NCI-H526 (cell line): ENCODE results near the gene CCDC197.
A peak's percentile ranks its signal among the peaks of the same experiment; 100 is the strongest.

Source experiments
- DNase-seq, 2 experiments: peaks; one replicate each; lab custom pipeline; 2025; lab: John Stamatoyannopoulos, UW

Gene CCDC197

DNA sequence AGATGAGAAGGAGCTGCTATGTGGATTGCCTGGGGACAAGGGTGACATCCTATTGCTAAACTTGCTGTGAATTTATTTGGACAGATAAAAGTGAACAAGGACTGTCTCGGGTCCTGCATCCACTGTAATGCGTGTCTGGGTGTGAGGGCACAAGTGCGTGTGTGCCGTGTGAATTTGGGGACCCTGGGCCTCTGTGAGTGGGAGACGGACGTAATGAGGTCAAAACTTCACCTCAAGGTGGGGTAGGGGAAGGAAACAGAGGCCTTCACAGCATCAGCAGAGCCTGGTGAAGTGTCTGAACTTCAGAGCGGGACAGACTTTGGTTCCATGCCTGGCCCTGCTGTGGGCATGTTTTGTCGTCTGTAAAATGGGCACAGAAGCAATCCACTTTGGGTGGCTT, 35.5 kb upstream of the CCDC197 start:
- DNase-seq, result no peak

DNA sequence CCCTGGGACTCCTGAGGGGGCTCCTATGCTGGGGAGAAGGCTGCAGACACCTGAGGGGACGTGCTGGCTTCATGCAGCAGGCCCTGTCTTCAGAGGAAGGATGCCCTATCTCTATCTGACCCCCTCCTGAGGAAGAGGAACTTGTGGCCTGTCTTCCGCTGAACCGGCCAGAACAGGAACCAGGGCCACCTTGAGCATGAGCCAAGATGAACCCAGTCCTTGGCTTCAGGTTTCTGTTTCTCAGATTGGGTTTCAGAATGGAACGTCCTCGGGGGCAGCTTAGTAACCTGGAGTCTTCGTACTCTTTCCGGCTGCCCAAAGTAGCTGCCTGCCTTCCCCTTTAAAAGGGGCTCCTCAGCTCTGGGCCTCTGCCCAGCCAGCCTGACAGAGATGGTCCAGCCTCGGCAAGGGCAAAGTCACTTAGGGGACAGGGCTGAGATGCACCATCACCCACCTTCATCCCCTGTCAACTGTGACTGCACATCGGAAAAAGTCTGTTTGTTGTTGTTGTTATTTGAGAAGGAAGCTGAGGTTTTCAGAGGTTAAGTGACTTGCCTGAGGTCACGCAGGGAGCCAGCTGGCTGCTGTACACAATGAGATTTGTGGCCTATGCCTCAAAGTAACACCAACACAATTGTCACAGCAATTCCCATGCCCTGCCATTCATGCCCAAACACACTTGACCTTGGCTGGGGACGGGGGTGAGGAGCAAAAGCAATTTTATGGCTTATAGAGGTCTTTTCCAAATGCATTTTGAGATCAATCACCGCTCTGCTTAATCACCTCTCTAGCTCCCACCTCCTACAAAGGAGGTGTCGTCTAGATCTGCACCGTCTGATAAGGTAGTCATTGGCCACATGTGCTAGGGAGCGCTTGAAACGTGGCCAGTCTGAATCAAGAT, 34.1 kb upstream of the CCDC197 start:
- no peak for DNase-seq

DNA sequence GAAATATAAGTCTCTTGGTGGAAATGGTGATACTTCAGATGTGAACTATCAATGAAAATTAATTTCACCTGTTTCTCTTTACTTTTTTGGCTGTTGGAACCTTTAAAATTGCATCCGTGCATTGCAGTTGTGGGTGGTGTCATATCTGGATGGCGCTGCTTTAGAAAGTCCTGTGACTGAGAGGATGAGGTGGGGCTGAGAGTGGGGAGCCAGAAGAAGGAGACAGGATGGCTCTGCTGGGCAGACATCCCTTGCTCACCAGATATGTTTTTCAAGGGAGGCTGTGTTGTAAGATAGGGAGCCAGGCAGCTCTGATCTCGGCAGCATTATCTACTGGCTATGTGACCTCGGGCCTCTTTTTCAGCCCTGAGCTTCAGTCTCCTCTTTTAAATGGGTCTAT, 33.4 kb upstream of the CCDC197 start:
- no peak for DNase-seq

DNA sequence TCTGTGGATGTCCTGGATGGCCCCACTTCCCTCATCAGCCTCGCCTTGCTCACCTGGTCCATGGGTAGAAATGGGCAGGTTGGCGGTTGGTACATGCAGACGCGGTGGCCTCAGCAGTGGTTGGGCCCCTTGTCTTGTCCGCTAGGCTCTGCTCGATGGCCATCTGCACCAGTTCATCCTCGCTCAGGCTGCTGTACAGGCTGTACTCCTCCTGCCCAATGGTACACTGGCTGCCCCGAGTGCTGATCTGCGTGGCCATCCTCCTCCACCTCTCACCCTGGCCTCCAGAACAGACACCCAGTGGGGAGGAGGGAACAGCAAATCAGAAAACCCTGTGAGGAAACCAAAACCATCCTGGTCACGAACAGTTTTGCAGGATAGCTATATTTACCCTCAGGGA, 32.8 kb upstream of the CCDC197 start:
- no peak for DNase-seq

DNA sequence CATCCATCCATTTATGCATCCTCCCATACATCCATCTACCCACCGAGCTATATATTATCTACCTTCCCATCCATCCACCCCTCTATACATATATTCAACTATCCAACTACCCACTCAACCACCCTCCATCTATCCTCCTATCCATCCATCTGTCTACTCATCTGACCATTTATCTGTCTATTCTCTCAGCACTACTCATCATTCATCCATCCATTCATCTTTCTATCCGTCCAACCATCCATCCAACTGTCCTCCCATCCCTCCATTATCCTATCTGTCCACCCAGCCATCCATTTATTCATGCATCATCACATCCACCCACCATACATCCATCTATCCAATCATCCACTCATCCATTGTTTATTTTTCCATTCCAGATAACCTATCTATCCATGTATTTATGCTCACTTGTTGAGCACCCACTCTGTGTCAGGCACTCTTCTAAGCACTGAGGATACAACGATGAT, 32.2 kb upstream of the CCDC197 start:
- no peak for DNase-seq

DNA sequence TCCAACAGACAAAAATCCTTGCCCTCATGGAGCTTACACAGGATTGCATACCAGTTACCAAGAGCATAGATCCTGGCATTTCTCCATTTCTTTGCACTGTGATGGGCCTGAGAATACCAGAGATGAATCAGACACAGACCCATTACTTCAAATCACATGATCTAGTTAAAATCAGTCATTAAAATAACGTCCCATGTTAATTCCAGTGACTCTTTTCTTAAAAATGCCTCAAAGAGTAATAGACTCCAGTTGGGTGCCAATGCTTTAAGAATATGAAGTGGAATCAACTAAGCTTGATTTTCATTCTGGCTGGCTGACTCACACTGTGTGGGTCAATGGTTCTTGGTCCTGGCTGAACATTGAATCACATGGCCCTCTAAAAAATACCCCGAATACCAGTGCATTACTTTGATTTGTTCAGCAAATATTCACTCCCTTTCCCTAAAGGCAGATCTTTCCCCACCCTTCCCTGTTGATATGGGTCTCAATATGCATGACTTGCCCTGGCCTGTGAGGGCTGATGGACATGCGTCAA, 31.7 kb upstream of the CCDC197 start:
- DNase-seq, result no peak

DNA sequence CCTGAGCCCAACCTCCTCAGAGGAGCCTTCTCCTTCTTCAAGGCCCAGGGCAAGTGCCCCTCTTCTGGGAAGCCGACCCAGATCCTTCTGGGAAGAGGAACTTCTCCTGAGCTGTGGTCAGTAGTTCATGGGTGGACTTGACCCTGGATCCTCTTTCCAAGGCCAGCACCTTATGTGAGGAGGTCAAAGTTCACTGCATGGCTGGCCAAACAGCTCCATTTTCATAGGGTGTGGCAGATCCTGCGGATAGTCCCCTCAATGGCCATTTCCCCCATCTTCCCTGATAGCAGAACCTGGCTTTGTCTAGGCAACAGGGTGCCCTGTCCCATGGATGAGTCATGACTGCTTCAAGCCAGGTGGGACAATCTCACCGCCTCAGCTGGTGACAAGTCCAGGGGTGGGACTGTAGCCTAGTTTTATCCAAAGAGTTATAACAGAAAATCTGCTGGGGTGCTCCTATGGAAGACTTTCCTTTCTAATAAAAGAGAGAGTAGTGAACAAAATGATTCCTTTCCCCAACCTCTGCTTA, 31.1 kb upstream of the CCDC197 start:
- DNase-seq, result no peak

DNA sequence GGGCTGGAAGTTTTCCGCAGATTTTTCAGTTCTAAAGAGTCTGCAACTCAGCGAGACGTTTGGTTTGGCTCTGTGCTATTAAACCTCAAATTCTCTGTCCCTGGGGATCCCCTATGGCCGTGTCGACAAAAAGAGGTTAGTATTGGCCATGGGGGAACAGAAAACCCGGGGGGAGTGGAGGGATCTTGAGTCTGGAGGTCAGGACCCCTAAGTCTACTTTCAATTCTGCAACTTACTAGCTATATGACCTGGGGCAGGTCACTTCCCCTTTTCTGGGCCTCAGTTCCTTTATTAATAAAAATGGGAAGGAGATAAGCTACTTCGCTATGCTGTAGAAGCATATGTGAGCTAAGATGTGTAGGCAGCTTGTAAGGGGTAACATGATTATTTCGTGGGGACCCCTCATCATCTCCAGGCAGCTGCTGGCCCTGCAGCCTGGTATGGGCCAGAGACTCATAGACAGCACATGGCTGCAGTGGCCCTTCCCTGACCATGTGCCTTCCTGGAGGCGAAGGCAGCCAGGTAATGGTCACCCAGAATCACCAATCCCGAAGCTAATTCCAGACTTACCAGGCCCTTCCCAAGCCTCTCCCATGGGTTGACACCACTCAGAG, 29.4 kb upstream of the CCDC197 start:
- DNase-seq, result no peak

DNA sequence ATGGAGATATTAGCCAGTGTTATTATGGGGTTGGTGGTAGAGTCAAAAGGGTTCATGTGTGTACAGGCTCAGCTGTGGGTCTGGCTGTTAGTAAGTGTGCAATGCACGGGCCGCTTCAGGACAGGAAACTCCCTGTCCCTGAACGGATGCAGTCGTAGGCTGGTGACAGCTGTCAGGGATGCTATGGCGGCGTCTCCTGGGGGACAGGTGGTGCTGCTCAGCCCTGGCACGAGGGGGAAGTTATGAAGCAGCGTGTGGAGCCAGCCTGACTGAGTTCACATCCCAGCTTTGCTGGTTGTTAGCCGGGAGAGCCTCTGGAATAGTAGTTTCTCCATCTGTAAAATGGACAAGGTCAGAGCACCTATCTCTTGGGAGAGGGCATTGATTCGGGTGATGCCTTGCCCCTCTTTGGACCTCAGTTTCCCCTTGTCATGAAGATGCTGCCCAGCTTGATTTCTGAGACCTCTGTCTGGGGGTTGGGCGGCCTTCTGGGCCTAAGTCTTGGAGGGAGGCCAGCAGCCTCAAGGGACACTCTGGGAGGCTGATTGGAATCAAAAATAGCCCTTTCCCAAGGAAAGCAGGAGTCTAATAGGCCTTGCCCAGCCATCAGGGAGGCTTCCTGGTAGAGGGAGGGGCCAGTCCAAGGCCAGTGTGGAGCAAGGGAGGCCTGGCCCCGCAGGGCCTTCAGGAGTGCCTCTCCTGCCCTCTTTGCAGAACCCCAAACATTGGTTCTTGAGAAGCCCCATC, 27.8 kb upstream of the CCDC197 start:
- DNase-seq, result no peak

DNA sequence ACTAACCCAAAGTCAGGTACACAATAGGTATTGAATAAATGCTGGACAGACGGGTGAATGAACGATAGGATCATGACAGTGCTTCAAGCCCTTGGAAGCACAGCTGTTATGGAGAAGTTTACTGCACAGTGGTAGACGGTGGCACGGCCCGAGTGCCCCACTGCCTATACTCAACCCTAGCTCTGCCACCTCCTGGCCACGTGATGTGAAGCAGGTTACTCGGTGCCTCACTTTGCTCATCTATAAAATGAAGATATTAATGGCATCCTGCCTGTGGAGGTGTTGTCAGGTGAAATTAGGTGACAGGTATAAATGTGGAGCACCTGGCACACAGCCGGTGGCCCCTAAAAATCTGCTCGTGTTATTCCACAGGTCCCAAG, 26.5 kb upstream of the CCDC197 start:
- peak in 1 of 2 experiments; percentile 41 for DNase-seq

DNA sequence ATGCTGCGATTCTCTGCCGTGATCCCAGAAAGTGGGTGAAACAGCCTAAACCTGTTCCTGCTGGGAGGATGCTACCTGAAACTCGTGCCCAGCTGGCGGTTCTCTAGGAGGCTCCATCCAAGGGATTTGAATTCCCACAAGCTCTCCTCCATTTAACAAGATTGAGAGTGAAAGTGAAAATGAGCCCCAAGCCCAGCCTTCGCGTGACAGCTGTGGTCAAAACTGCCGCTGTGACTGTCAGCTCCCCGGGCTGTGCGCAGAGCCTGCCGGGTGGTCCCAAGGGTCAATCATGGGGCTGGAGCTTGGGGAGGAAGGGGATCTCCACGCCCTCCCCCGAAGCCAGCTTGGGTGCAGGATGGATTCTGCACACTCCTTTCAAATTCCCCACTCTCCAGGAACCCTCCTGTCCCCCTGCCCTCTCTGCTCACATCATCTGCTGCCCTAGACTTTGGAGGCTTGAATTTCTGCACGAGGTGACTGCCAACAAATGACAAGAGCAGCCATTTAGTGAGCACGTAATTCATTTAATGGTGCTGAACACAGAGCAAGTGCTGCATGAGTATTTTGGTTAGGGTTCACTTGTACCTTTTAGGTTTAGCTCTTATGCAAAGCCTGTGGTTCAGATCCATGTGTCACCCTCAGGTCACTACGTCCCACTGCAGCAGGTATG, 26.0 kb upstream of the CCDC197 start:
- DNase-seq, result peak in 1 of 2 experiments; percentile 48

DNA sequence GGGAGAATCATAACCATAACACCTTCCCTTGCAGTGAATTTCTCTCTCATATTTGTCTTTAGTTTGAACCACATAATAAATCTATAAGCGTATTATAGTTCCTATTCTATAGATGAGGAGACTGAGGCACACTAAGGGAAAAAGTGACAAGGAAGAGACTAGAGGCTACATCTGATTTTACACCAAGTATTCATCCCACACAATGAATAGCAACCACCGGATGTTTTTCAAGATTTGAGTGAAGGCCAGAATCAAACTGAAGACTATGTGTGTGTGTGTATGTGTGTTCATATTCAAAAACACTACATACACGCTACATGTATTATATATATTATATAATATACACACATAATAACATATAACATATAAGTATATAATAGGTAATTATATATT, 25.5 kb upstream of the CCDC197 start:
- no peak for DNase-seq

DNA sequence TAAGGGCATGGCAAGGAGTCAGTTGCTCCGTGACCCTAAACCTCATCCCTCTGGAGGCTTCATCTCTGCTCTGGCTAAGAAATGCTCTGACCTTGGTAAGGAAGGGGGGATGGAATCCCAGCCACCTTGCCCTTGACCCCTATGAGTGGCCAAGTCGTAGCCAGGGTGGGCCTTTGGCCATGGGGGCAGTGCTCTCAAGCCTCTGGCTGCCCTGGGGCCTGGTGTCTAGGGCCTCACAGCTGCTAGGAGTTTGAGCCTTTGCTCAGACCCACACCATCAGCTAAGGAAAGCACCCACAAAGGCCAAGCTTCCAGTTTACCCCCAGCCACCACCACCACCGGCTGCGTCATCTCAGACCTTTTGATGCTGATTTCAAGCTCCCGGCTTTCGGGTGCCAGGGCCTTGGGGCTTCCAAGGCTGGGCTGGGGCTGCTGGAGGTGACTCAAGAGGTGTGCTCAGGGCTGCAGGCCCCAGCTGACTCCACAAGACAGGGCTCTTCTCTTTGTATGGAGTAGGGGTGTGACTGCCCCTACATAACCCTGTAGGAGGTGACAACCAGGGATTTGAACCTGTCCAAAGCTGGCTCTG, 24.4 kb upstream of the CCDC197 start:
- DNase-seq, result no peak

DNA sequence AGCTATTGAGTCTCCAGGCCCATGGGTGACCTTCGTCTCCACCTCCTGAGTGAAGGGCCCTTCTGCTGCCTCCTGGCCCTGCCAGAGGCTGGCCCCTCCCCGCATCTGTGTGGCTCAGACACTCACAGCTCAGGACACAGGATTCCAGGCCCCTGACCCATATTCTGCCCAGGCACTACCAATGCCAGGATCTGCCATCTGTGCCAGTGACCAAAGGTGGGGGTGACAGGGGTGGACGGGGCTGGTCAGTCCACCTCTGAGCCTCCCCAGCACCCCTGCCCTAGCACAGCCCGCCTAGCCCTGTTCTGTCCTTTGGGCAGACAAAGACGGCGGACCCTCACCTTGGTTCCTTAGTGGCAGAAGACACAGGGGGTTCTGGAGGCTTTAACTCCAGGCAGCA, 23.5 kb upstream of the CCDC197 start:
- no peak for DNase-seq

DNA sequence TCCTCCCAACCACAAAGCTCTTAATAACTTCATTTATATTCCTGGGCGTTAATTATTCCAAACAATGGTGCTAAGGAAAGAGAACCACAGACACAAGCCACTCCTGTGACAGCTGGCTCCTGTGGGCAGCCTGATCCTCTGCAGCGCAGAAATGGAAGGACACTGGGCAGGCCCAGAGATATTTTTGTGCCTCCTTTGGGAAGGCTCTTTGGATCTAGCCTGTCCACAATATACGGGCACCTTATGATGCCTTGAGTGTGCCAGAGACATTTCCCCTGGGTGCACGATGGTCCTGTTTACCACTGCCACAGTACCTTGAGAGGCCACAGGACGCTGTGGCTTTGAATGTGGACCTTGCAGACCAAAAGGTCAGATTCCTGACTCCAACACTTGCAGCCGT, 22.8 kb upstream of the CCDC197 start:
- DNase-seq, result no peak

DNA sequence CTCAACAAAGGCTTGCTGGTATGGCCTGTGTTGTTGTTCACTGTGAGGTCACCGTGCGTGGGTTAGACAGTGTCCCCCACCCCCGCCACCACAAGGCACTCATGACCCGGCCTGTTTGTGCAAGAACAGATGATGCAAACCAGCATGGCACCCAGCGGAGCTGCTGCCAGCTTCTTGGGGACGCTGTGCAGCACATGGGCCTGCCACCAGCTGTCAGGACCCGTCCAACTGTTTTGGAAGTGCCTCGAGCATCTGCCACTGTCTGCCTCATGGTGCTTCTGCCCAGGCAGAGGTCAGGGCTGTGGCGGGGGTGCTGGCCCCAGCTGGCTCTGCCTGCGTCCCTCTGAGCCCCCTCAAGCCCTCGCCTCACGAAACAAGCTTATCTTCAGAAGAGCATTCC, 22.3 kb upstream of the CCDC197 start:
- DNase-seq, result no peak

DNA sequence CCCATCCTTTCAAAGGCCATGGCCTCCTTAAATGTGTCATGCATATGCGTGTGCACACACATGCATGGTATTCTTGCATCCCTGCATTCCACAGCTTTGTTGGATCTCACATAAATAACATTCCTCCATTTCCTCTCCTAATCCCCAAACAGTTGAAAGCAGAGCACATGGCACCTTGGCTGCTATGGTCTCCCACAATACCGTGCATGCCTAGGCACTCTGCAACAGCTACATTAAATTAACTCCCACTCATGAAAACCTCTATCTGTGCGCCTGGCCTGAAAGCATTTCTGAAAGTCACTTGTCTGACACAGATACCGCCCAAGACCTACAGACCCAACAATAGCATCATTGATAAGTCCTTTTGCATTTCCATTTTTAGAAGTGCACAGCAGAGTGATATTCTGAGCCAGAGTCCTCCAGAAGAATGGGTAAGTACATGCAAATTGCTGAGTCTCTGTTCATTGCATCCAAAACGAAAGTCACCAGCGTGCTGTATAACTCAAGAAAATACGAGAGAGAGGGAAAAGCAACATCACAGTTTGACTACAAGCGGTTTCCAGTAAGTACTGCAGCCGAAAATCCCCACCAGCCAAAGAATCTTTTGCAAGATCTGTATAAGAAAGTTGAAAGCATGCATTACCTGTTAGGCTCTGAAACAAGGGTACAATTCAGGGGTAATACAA, 21.2 kb upstream of the CCDC197 start:
- peak; percentile 22 to 33 for DNase-seq

DNA sequence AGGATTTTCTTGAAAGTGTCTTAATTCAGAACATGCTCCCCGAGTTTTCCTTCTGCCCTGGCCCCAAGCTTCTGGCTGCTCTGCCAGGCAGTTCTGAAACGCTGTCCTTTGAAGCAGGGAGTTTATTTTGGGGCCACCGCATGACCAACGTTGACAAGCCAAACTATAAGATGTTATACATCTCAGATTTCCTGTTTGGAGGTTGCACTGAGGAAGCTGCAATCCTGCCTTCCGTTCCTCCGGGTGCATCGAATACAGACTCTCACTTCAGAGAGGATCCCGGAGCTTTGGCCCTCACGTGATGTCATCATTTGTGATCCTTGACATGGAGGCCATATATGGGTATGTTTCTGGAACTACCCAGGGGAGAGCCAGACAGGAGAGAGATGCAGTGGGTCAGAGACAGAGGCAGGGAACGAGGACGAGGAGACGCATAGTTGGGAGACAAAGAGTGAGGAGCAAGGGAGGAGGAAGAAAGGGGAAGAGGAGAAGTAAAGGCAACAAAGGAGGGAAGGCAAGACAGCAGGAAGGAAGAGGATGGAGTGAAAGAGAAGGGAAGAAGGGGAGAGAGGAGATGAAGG, 20.5 kb upstream of the CCDC197 start, which contains the start of gene ASB2:
TSS of gene ASB2 (minus strand) at position 94 of the 581 bp plus-strand sequence. CDS start 12,031 bp downstream, outside the sequence.
- no peak for DNase-seq

DNA sequence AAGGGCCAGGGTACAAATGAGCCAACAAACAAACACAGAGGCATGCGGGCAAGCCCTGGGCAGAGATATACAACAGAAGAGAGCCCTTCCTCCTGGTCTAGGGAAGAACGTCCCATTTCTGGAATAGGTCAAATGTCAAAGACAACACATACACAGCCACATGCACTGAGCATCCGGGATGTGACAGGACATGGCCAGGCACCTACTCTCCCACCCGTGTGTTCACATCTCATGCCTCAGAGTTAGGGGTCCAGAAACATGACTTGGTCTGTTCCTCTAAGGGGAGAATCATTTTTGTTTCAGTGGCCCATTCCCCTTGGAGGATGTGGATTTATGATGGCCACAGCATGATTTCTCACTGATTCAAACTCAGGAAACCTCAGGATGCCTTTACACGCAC, 19.9 kb upstream of the CCDC197 start:
- no peak for DNase-seq
